GM23248 (cell line): ENCODE results near the gene SLC38A5. TPM values are rescaled to one million over a fixed set of nuclear protein-coding genes. Genes with fewer than 3 reads are reported as not detected.

Experiments
- DNase-seq: peaks from one replicate; pipeline ENCODE4 v3.0.0-alpha.2; 2015
- H2AFZ ChIP-seq: fragments of 200-600 bp; sonication (generic); 2 replicates; pipeline ENCODE4 v1.6.1; 2016; ENCODE audit warnings: antibody characterized with exemption
- H3F3A ChIP-seq: fragments of 200-600 bp; sonication (generic); 2 replicates; pipeline ENCODE4 v1.6.1; 2016; ENCODE audit warnings: mild to moderate bottlenecking, antibody characterized with exemption, mixed run types; ENCODE audit not compliant: insufficient read depth
- H3K27ac ChIP-seq: fragments of 200-600 bp; sonication (generic); 2 replicates; pipeline ENCODE4 v1.5.1; 2016; ENCODE audit warnings: mild to moderate bottlenecking
- H3K27me3 ChIP-seq: fragments of 200-600 bp; sonication (generic); replicated peaks from 2 replicates; pipeline ENCODE4 v1.6.1; 2016; ENCODE audit warnings: mild to moderate bottlenecking; ENCODE audit not compliant: insufficient read depth
- H3K36me3 ChIP-seq: fragments of 200-600 bp; sonication (generic); 2 replicates; pipeline ENCODE4 v1.6.1; 2016; ENCODE audit warnings: low read depth, mild to moderate bottlenecking
- H3K4me1 ChIP-seq: fragments of 200-600 bp; sonication (generic); 2 replicates; pipeline ENCODE4 v1.6.1; 2016; ENCODE audit warnings: mild to moderate bottlenecking; ENCODE audit not compliant: insufficient read depth
- H3K4me2 ChIP-seq: fragments of 200-600 bp; sonication (generic); one replicate; pipeline ENCODE4 v1.6.1; 2016; ENCODE audit warnings: mild to moderate bottlenecking; ENCODE audit not compliant: unreplicated experiment
- H3K4me3 ChIP-seq: fragments of 200-600 bp; sonication (generic); 2 replicates; pipeline ENCODE4 v1.5.1; 2016; ENCODE audit warnings: mild to moderate bottlenecking
- H3K79me2 ChIP-seq: fragments of 200-600 bp; sonication (generic); 2 replicates; pipeline ENCODE4 v1.6.1; 2016; ENCODE audit warnings: mild to moderate bottlenecking; ENCODE audit not compliant: insufficient read depth
- H3K9ac ChIP-seq: fragments of 200-600 bp; sonication (generic); 2 replicates; pipeline ENCODE4 v1.6.1; 2016; ENCODE audit warnings: mild to moderate bottlenecking
- H3K9me2 ChIP-seq: fragments of 200-600 bp; sonication (generic); 2 replicates; pipeline ENCODE4 v1.6.1; 2016; ENCODE audit warnings: mixed run types, mild to moderate bottlenecking, moderate library complexity; ENCODE audit not compliant: insufficient read depth
- H3K9me3 ChIP-seq: fragments of 200-600 bp; sonication (generic); one replicate; pipeline ENCODE4 v1.6.1; 2017; ENCODE audit warnings: low read depth
- H4K20me1 ChIP-seq: fragments of 200-600 bp; sonication (generic); 2 replicates; pipeline ENCODE4 v1.6.0; 2016; ENCODE audit not compliant: insufficient read depth
- EZH2 ChIP-seq: fragments of 200-600 bp; sonication (generic); IDR thresholded peaks from 2 replicates; pipeline ENCODE4 v1.6.1; 2018; ENCODE audit warnings: antibody characterized with exemption, mild to moderate bottlenecking; ENCODE audit not compliant: insufficient read depth, poor library complexity, severe bottlenecking
- EZH2phosphoT487 ChIP-seq: fragments of 200-600 bp; sonication (generic); IDR thresholded peaks from 2 replicates; pipeline ENCODE4 v1.6.1; 2018; ENCODE audit warnings: antibody characterized with exemption, moderate library complexity, mild to moderate bottlenecking, low read depth; ENCODE audit not compliant: insufficient read depth
- WGBS, 2 experiments: methylation state at CpG; one replicate each; pipeline ENCODE4 v1.1.6; 2015 to 2017; ENCODE audit warnings: low lambda C conversion rate in 2 of 2, low coverage in 1 of 2; ENCODE audit errors: missing lambda C conversion rate in 2 of 2; 5-methylcytosine and 5-hydroxymethylcytosine counted together
- in situ Hi-C: fragments of 300-500 bp; cut with MboI; formaldehyde crosslinking; loops from 2 replicates; pipeline ENCODE4 v1.15.0; 2020
- polyA plus RNA-seq: library from polyadenylated mRNA; unstranded; fragments of >200 nt; fragmentation: Nextera tagmentation; extraction: Ambion mirVana; gene quantifications from 2 replicates; pipeline ENCODE4 v1.2.1, GENCODE V29; 2016
- total RNA-seq: library from RNA; depleted of rRNA; stranded (reverse); fragments of >200 nt; shearing (Covaris generic); gene quantifications from 2 replicates; pipeline ENCODE4 v1.2.3, GENCODE V29; 2014

SLC38A5 gene
- total and polyA plus RNA-seq, 2 experiments from 2014 or later, result 32.4 to 35.3 TPM

DNA sequence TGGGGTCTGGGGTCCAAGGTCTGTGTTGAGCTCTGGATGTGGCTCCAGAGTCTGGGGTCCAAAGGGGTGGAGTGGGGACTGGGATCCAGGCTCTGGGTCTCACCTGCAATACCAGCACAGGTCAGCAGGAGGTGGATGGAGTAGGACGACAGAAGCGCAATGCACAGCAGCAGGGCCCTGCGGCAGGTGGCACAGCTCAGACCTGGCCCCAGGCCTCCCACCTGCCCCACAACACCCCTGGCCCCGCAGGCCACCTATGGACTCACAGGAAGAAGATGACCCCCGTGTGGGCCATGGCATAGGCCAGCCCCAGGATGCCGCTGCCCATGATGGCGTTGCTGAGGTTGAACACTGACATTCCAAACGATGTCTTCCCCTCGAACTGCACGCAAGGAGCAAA is 3.4 kb downstream of the SLC38A5 start:
- Histone ChIP-seq H3K79me2 (no peaks in the 10 kb centered on the region; the same call in 1 of the 2 replicates), H3K9me3 (no peaks in the 10 kb centered on the region), H3K36me3 (no peaks in the 10 kb centered on the region), H4K20me1 (no peaks in the 10 kb centered on the region), H3K9ac (no peak overlapping the region), H3K4me3 (peak overlapping the region; percentile 75), H3F3A (no peaks in the 10 kb centered on the region; the same call in 1 of the 2 replicates), H2AFZ (no peak overlapping the region), H3K27me3 (no peaks in the 10 kb centered on the region), H3K4me2 (peak overlapping the region; percentile 90), H3K27ac (no peak overlapping the region), H3K9me2 (no peaks in the 10 kb centered on the region), H3K4me1 (peaks cover 3% of the 10 kb centered on the region; the same call in 1 of the 2 replicates)
- no peak for TF ChIP-seq EZH2phosphoT487
- no peak for TF ChIP-seq EZH2
- 67 to 93% methylated on average over 3 to 9 of the region's 10 CpGs for WGBS, 2 experiments
- DNase-seq, result no peak
- in situ Hi-C loops, result no loop called here

DNA sequence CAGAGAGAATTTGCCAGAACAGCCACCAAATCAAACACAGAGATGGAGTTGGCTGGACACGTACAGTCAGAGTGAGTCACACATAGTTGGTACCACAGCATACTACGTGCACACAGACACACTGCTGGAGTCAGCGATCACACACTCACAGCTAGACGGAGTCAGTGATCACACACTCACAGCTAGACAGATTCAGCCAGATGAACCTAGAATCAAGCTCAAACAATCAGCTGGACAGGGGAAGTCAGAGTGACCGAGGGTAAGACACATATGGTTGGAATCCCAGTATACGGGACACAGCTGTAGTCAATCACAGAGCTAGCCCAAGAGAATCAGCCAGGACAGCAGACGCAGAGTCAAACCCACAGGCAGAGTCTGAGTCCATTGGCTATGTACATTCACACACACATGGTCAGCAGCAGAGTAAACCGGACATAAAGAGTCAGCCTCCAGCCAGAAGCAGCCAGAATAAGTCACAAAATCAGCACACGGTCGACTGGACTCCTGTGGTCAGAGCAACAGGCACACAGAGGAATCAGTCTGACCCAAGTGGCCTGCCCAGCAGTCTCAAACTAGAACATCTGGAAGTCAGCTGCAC is 4.6 kb downstream of the SLC38A5 start:
- WGBS, 2 experiments, result 0 to 3% methylated on average over 6 to 9 of the region's 10 CpGs
- no peaks in the 10 kb centered on the region for H3K27me3 ChIP-seq
- peaks cover 3% of the 10 kb centered on the region; the same call in 1 of the 2 replicates for H3K4me1 ChIP-seq
- H2AFZ ChIP-seq, result peak overlapping the region; percentile 45
- no peaks in the 10 kb centered on the region; the same call in 1 of the 2 replicates for H3K79me2 ChIP-seq
- DNase-seq, result peak; percentile 92
- H3K36me3 ChIP-seq, result no peaks in the 10 kb centered on the region
- in situ Hi-C loops, result no loop called here
- no peaks in the 10 kb centered on the region for H3K9me2 ChIP-seq
- H3K9ac ChIP-seq, result peak overlapping the region; percentile 73
- peak overlapping the region; percentile 88 for H3K27ac ChIP-seq
- H3F3A ChIP-seq, result no peaks in the 10 kb centered on the region; the same call in 1 of the 2 replicates
- H3K4me2 ChIP-seq, result peak overlapping the region; percentile 67
- H4K20me1 ChIP-seq, result no peaks in the 10 kb centered on the region
- peak overlapping the region; percentile 60 for H3K4me3 ChIP-seq
- no peaks in the 10 kb centered on the region for H3K9me3 ChIP-seq
- TF ChIP-seq EZH2 (no peak), EZH2phosphoT487 (no peak)

DNA sequence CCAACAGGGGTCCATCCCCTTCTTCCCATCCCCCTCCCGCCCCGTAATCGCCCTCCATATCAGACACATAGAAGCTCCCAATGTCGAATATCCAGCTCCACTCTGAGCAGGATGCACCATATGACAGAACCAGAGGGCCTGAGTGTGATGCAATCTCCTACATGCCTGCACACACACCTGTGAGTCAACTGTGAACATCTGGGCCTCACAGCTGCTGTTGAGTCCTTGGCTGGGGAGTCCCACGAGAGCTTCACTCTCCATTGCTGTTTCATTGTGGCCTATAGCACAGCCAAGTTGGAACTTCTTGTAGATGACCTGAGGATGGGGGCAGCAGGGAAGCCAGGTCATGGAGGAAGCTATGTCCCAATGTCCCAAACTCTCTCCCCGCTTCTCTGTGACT is 8.2 kb downstream of the SLC38A5 start:
- in situ Hi-C loops, result no loop called here
- no peak for TF ChIP-seq EZH2
- no peak for TF ChIP-seq EZH2phosphoT487
- Histone ChIP-seq H3K4me2 (no peak overlapping the region), H4K20me1 (no peaks in the 10 kb centered on the region), H3K4me1 (peaks cover 3% of the 10 kb centered on the region; the same call in 1 of the 2 replicates), H3K36me3 (no peaks in the 10 kb centered on the region), H3K27ac (no peak overlapping the region), H3K27me3 (no peaks in the 10 kb centered on the region), H3K4me3 (no peak overlapping the region), H3K79me2 (no peaks in the 10 kb centered on the region; the same call in 1 of the 2 replicates), H2AFZ (no peak overlapping the region), H3F3A (no peaks in the 10 kb centered on the region; the same call in 1 of the 2 replicates), H3K9me2 (no peaks in the 10 kb centered on the region), H3K9me3 (no peaks in the 10 kb centered on the region), H3K9ac (no peak overlapping the region)
- 80 to 82% methylated on average over 5 of the region's 6 CpGs for WGBS, 2 experiments
- peak; percentile 21 for DNase-seq

DNA sequence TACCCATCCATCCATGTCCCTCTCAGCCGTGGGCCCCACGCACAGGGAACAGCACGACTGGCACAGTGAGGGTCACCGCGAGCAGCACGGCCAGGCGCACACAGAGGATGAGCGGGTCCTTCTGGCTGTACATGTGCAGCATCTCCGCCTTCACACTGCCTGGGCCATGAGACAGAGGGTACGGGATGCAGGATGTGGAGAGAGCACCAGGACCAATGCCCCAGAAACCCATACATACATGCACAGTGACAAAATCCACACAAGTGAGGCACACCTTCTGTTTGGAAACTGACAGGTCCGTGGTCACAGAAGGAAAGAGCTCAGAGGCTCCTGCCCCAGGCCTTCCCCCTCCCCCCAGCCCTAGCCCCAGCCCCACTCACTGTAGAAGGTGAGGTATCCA is 9.5 kb downstream of the SLC38A5 start:
- no peak for TF ChIP-seq EZH2
- no peak for TF ChIP-seq EZH2phosphoT487
- DNase-seq, result no peak
- Histone ChIP-seq H3K27ac (no peak overlapping the region), H3K36me3 (no peaks in the 10 kb centered on the region), H3K4me2 (no peak overlapping the region), H3K4me3 (no peak overlapping the region), H3K79me2 (no peaks in the 10 kb centered on the region), H3K27me3 (no peaks in the 10 kb centered on the region), H4K20me1 (no peaks in the 10 kb centered on the region), H3K9me3 (no peaks in the 10 kb centered on the region), H3K4me1 (peaks cover 1% of the 10 kb centered on the region; the same call in 1 of the 2 replicates), H3K9me2 (no peaks in the 10 kb centered on the region), H3K9ac (no peak overlapping the region), H3F3A (no peaks in the 10 kb centered on the region; the same call in 1 of the 2 replicates), H2AFZ (no peak overlapping the region)
- WGBS, 2 experiments, result 71 to 81% methylated on average over 9 to 10 of the region's 11 CpGs
- in situ Hi-C loops, result no loop called here
